Measurements from ENCODE around the gene TMEM178B. TPM values are rescaled to one million over a fixed set of nuclear protein-coding genes. Genes with fewer than 3 reads are reported as not detected.
"Not testable (repeated sequence)": the region's sequence is repeated elsewhere in the genome, so short reads cannot be mapped to it uniquely, and the experiment has no call there.

Gene TMEM178B
- polyA plus RNA-seq, 4 donors = 0.30 to 0.69 TPM; not detected in 2

GRCh38 chr7:141094336-141095070, 20.6 kb downstream of the TMEM178B start:
- Histone ChIP-seq H3K27me3 (ENCODE audit: control insufficient read depth in 3 of 3, insufficient read depth in 3 of 3, low read length in 3 of 3) (no peaks in the 10 kb centered on the region), H3K27ac (ENCODE audit: low read depth in 1 of 3, low read length in 2 of 3) (no peak overlapping the region), H3K4me1 (ENCODE audit: control insufficient read depth in 3 of 3, insufficient read depth in 2 of 3, low read depth in 1 of 3, low read length in 2 of 3) (no peaks in the 10 kb centered on the region), H3K36me3 (ENCODE audit: control insufficient read depth in 3 of 3, insufficient read depth in 2 of 3, low read depth in 1 of 3, low read length in 3 of 3) (no peaks in the 10 kb centered on the region), H3K9me3 (ENCODE audit: control insufficient read depth in 2 of 2, insufficient read depth in 1 of 2, low read depth in 1 of 2, low read length in 1 of 2) (no peaks in the 10 kb centered on the region), H3K4me3 (ENCODE audit: low read depth in 1 of 3, low read length in 3 of 3) (no peak overlapping the region)
- WGBS, 3 donors = 39 to 47% (median 43%) methylated on average over 3 of the region's 3 CpGs
- DNase-seq (no peak), FAIRE-seq (no peak)

DNA sequence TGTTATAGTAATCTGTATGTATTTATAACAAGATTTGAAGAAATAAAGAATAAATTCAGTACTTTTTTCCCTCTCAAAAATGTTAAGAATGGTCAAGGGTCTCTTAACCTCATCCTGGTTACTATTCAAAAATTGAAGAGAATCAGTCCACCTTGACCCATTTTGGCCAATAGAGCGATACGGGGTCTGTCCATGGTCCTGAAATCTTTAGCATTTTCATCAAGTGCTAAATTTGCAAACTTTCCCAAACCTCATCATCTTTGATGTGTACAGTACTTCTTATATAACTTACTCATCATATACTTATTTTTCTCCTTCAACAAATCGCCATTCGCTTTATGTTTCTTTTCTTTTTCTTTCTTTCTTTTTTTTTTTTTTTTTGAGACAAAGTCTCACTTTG, 23.6 kb downstream of the TMEM178B start:
- Histone ChIP-seq H3K4me1 (ENCODE audit: control insufficient read depth in 3 of 3, insufficient read depth in 2 of 3, low read depth in 1 of 3, low read length in 2 of 3) (no peaks in the 10 kb centered on the region), H3K9me3 (ENCODE audit: control insufficient read depth in 2 of 2, insufficient read depth in 1 of 2, low read depth in 1 of 2, low read length in 1 of 2) (no peaks in the 10 kb centered on the region), H3K27me3 (ENCODE audit: control insufficient read depth in 3 of 3, insufficient read depth in 3 of 3, low read length in 3 of 3) (no peaks in the 10 kb centered on the region), H3K27ac (ENCODE audit: low read depth in 1 of 3, low read length in 2 of 3) (no peak overlapping the region), H3K4me3 (ENCODE audit: low read depth in 1 of 3, low read length in 3 of 3) (no peak overlapping the region), H3K36me3 (ENCODE audit: control insufficient read depth in 3 of 3, insufficient read depth in 2 of 3, low read depth in 1 of 3, low read length in 3 of 3) (no peaks in the 10 kb centered on the region)
- FAIRE-seq (no peak), DNase-seq (peak in 1 of 2 donors; percentile 21)
- WGBS, 3 donors = 57 to 64% (median 61%) methylated on average over 4 of the region's 4 CpGs

- Histone ChIP-seq H3K4me3 (ENCODE audit: low read depth in 1 of 3, low read length in 3 of 3) (no peak overlapping the region), H3K9me3 (ENCODE audit: control insufficient read depth in 2 of 2, insufficient read depth in 1 of 2, low read depth in 1 of 2, low read length in 1 of 2) (no peaks in the 10 kb centered on the region), H3K27me3 (ENCODE audit: control insufficient read depth in 3 of 3, insufficient read depth in 3 of 3, low read length in 3 of 3) (peaks cover 0 to 3% (median 0%) of the 10 kb centered on the region in 3 donors), H3K4me1 (ENCODE audit: control insufficient read depth in 3 of 3, insufficient read depth in 2 of 3, low read depth in 1 of 3, low read length in 2 of 3) (no peaks in the 10 kb centered on the region), H3K36me3 (ENCODE audit: control insufficient read depth in 3 of 3, insufficient read depth in 2 of 3, low read depth in 1 of 3, low read length in 3 of 3) (no peaks in the 10 kb centered on the region), H3K27ac (ENCODE audit: low read depth in 1 of 3, low read length in 2 of 3) (no peak overlapping the region)
- DNase-seq (no peak), FAIRE-seq (no peak)
- WGBS, 3 donors = 65 to 70% (median 67%) methylated on average over 2 of the region's 2 CpGs
Measured at GRCh38 chr7:141102436-141102835, 28.6 kb downstream of the TMEM178B start.

- no peak for FAIRE-seq
- no peak overlapping the region for H3K27ac ChIP-seq (ENCODE audit: low read depth in 1 of 3, low read length in 2 of 3)
- no peaks in the 10 kb centered on the region for H3K36me3 ChIP-seq (ENCODE audit: control insufficient read depth in 3 of 3, insufficient read depth in 2 of 3, low read depth in 1 of 3, low read length in 3 of 3)
- no peak for DNase-seq
- H3K9me3 ChIP-seq (ENCODE audit: control insufficient read depth in 2 of 2, insufficient read depth in 1 of 2, low read depth in 1 of 2, low read length in 1 of 2) = no peaks in the 10 kb centered on the region
- peaks cover 0 to 3% (median 0%) of the 10 kb centered on the region in 3 donors for H3K27me3 ChIP-seq (ENCODE audit: control insufficient read depth in 3 of 3, insufficient read depth in 3 of 3, low read length in 3 of 3)
- H3K4me3 ChIP-seq (ENCODE audit: low read depth in 1 of 3, low read length in 3 of 3) = no peak overlapping the region
- 33 to 42% (median 41%) methylated on average over 4 of the region's 4 CpGs for WGBS, 3 donors
- H3K4me1 ChIP-seq (ENCODE audit: control insufficient read depth in 3 of 3, insufficient read depth in 2 of 3, low read depth in 1 of 3, low read length in 2 of 3) = no peaks in the 10 kb centered on the region
Measured at GRCh38 chr7:141103847-141104429, 30.1 kb downstream of the TMEM178B start.

DNA sequence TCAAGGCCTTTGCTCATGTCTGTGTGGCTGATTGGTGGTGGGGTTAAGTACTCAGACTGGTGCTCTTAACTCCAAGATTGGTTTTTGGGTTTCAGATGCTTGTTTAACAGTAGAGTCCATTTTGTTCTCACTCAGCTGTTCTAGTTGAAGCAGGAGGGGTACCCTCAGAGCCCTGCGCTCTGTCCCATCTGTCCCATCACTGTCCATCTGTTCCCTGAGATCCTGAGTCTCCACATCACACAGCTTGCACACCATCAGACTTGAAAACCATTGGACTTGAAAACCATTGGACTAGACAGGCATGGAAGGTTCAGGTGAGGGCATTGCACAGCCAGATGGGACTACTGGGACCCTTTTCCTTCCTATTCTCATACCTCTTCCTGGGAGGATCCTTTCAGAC, 39.3 kb downstream of the TMEM178B start:
- H3K4me1 ChIP-seq (ENCODE audit: control insufficient read depth in 3 of 3, insufficient read depth in 2 of 3, low read depth in 1 of 3, low read length in 2 of 3) = no peaks in the 10 kb centered on the region
- H3K27me3 ChIP-seq (ENCODE audit: control insufficient read depth in 3 of 3, insufficient read depth in 3 of 3, low read length in 3 of 3) = no peaks in the 10 kb centered on the region
- WGBS, 3 donors = 86 to 90% (median 86%) methylated on average over 1 of the region's 1 CpG

DNA sequence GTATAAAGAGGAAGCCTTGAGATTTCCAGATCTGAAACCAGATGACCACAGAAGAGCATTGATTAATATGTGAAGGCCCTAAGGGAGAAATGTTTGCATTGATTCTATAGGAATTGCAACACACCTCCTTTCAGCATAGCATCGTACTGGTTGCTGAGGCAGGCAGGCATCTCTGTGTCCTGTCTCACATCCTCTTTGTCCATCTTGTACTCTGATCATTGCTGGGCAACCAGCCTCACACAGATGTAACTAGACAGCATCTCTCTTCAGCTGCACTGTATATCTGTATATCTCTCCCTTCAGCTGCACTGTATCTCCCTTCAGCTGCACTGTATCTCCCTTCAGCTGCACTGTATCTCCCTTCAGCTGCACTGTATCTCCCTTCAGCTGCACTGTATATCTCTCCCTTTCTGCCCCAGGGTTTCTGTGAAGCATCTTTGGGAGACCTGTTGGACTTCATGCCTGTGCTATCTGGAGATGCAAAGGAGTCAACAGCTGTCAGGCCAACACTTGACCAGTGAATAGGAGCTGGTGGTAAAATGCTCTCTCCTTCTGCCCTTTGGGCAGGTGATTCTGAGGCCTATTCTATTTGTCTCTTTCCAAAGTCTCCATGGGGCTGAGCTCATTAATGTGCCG, 40.3 kb downstream of the TMEM178B start:
- H3K27ac ChIP-seq (ENCODE audit: low read depth in 1 of 3, low read length in 2 of 3) = no peak overlapping the region
- FAIRE-seq = no peak

More for the DNA sequence above, 39.3 kb downstream of the TMEM178B start:
- H3K9me3 ChIP-seq (ENCODE audit: control insufficient read depth in 2 of 2, insufficient read depth in 1 of 2, low read depth in 1 of 2, low read length in 1 of 2) = no peaks in the 10 kb centered on the region
- H3K36me3 ChIP-seq (ENCODE audit: control insufficient read depth in 3 of 3, insufficient read depth in 2 of 3, low read depth in 1 of 3, low read length in 3 of 3) = no peaks in the 10 kb centered on the region
- DNase-seq = no peak
- no peak overlapping the region for H3K4me3 ChIP-seq (ENCODE audit: low read depth in 1 of 3, low read length in 3 of 3)
- FAIRE-seq = no peak
- H3K27ac ChIP-seq (ENCODE audit: low read depth in 1 of 3, low read length in 2 of 3) = no peak overlapping the region

DNA sequence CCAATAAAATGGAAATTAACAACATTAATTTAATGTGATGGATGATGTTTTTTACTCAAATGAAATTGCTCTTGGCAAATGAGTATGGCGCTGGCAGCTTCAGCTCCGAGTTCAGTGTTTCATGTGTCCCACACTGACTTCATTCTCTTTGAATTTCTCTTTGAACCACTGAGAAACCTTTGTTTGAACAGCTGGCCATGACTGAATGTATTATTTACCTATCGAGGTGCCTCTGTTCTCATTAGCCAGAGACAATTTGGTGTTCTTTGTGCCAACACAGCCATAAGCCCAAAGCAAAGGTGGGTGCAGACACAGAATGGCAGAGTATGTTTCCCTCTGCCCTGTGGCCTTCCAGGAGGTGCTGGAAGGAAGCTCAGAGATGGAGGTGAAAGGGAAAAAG, 42.1 kb downstream of the TMEM178B start:
- H3K4me1 ChIP-seq (ENCODE audit: control insufficient read depth in 3 of 3, insufficient read depth in 2 of 3, low read depth in 1 of 3, low read length in 2 of 3) = no peaks in the 10 kb centered on the region
- H3K27me3 ChIP-seq (ENCODE audit: control insufficient read depth in 3 of 3, insufficient read depth in 3 of 3, low read length in 3 of 3) = no peaks in the 10 kb centered on the region
- H3K9me3 ChIP-seq (ENCODE audit: control insufficient read depth in 2 of 2, insufficient read depth in 1 of 2, low read depth in 1 of 2, low read length in 1 of 2) = no peaks in the 10 kb centered on the region
- H3K4me3 ChIP-seq (ENCODE audit: low read depth in 1 of 3, low read length in 3 of 3) = no peak overlapping the region
- H3K36me3 ChIP-seq (ENCODE audit: control insufficient read depth in 3 of 3, insufficient read depth in 2 of 3, low read depth in 1 of 3, low read length in 3 of 3) = no peaks in the 10 kb centered on the region
- no peak for DNase-seq
- FAIRE-seq = no peak
- no peak overlapping the region for H3K27ac ChIP-seq (ENCODE audit: low read depth in 1 of 3, low read length in 2 of 3)
- WGBS, 3 donors = 15 to 64% (median 26%) methylated on average over 3 of the region's 3 CpGs

More for the DNA sequence above, 40.3 kb downstream of the TMEM178B start:
- no peaks in the 10 kb centered on the region for H3K27me3 ChIP-seq (ENCODE audit: control insufficient read depth in 3 of 3, insufficient read depth in 3 of 3, low read length in 3 of 3)
- H3K9me3 ChIP-seq (ENCODE audit: control insufficient read depth in 2 of 2, insufficient read depth in 1 of 2, low read depth in 1 of 2, low read length in 1 of 2) = no peaks in the 10 kb centered on the region
- 63 to 80% (median 73%) methylated on average over 2 of the region's 2 CpGs for WGBS, 3 donors
- no peaks in the 10 kb centered on the region for H3K36me3 ChIP-seq (ENCODE audit: control insufficient read depth in 3 of 3, insufficient read depth in 2 of 3, low read depth in 1 of 3, low read length in 3 of 3)
- H3K4me3 ChIP-seq (ENCODE audit: low read depth in 1 of 3, low read length in 3 of 3) = no peak overlapping the region
- DNase-seq = no peak
- H3K4me1 ChIP-seq (ENCODE audit: control insufficient read depth in 3 of 3, insufficient read depth in 2 of 3, low read depth in 1 of 3, low read length in 2 of 3) = no peaks in the 10 kb centered on the region

- not testable (repeated sequence) for H3K36me3 ChIP-seq (ENCODE audit: control insufficient read depth in 3 of 3, insufficient read depth in 2 of 3, low read depth in 1 of 3, low read length in 3 of 3); H3K4me1 ChIP-seq (ENCODE audit: control insufficient read depth in 3 of 3, insufficient read depth in 2 of 3, low read depth in 1 of 3, low read length in 2 of 3); H3K27ac ChIP-seq (ENCODE audit: low read depth in 1 of 3, low read length in 2 of 3); FAIRE-seq; H3K9me3 ChIP-seq (ENCODE audit: control insufficient read depth in 2 of 2, insufficient read depth in 1 of 2, low read depth in 1 of 2, low read length in 1 of 2); DNase-seq; H3K27me3 ChIP-seq (ENCODE audit: control insufficient read depth in 3 of 3, insufficient read depth in 3 of 3, low read length in 3 of 3); H3K4me3 ChIP-seq (ENCODE audit: low read depth in 1 of 3, low read length in 3 of 3)
- WGBS, 3 donors = 83 to 92% (median 84%) methylated on average over 2 of the region's 2 CpGs
Measured at GRCh38 chr7:141116661-141117060, 42.8 kb downstream of the TMEM178B start.
